ENCODE measurements around the gene SLC27A5.

The SLC27A5 gene

GRCh38 chr19:58555920-58556621 is 44.3 kb upstream of the SLC27A5 start:
- no peaks in the 10 kb centered on the region for H3K27me3 ChIP-seq (replicated peaks; ENCODE audit: control insufficient read depth, insufficient read depth, low read length)
- H3K9ac ChIP-seq (ENCODE audit: low read length): peak overlapping the region; percentile 98
- H3K9me3 ChIP-seq (ENCODE audit: control insufficient read depth, low read length): no peaks in the 10 kb centered on the region
- DNase-seq (ENCODE audit: low read depth): no peak
- peaks cover 36% of the 10 kb centered on the region for H3K36me3 ChIP-seq (ENCODE audit: control insufficient read depth, insufficient read depth, low read length, severe bottlenecking)
- peaks cover 41% of the 10 kb centered on the region for H3K4me1 ChIP-seq (ENCODE audit: control insufficient read depth, insufficient read depth, low read length)
- H3K4me3 ChIP-seq (ENCODE audit: low read length): peak overlapping the region; percentile 92

GRCh38 chr19:58555369-58555885 is 43.6 kb upstream of the SLC27A5 start:
- Histone ChIP-seq H3K36me3 (ENCODE audit: control insufficient read depth, insufficient read depth, low read length, severe bottlenecking) (peaks cover 42% of the 10 kb centered on the region), H3K4me1 (ENCODE audit: control insufficient read depth, insufficient read depth, low read length) (peaks cover 41% of the 10 kb centered on the region), H3K4me3 (ENCODE audit: low read length) (peak overlapping the region; percentile 97), H3K27me3 (replicated peaks; ENCODE audit: control insufficient read depth, insufficient read depth, low read length) (no peaks in the 10 kb centered on the region), H3K9ac (ENCODE audit: low read length) (peak overlapping the region; percentile 98), H3K9me3 (ENCODE audit: control insufficient read depth, low read length) (no peaks in the 10 kb centered on the region)
- DNase-seq (ENCODE audit: low read depth): no peak

GRCh38 chr19:58554494-58555368 is 42.9 kb upstream of the SLC27A5 start, which contains the start of gene CHMP2A:
TSS of gene CHMP2A (minus strand) at chr19:58555105. CDS start at chr19:58554212, 893 bp downstream.
- peak within 1 kb of the TSS; percentile 98 for H3K9ac ChIP-seq (ENCODE audit: low read length)
- DNase-seq (ENCODE audit: low read depth): peak; percentile 99
- no peaks in the 10 kb centered on the region for H3K9me3 ChIP-seq (ENCODE audit: control insufficient read depth, low read length)
- peaks cover 49% of the 10 kb centered on the region for H3K36me3 ChIP-seq (ENCODE audit: control insufficient read depth, insufficient read depth, low read length, severe bottlenecking)
- no peaks in the 10 kb centered on the region for H3K27me3 ChIP-seq (replicated peaks; ENCODE audit: control insufficient read depth, insufficient read depth, low read length)
- peaks cover 35% of the 10 kb centered on the region for H3K4me1 ChIP-seq (ENCODE audit: control insufficient read depth, insufficient read depth, low read length)
- H3K4me3 ChIP-seq (ENCODE audit: low read length): peak within 1 kb of the TSS; percentile 97

- H3K4me3 ChIP-seq (ENCODE audit: low read length): peak overlapping the region; percentile 97
- H3K36me3 ChIP-seq (ENCODE audit: control insufficient read depth, insufficient read depth, low read length, severe bottlenecking): peaks cover 57% of the 10 kb centered on the region
- H3K4me1 ChIP-seq (ENCODE audit: control insufficient read depth, insufficient read depth, low read length): peaks cover 33% of the 10 kb centered on the region
- H3K9me3 ChIP-seq (ENCODE audit: control insufficient read depth, low read length): no peaks in the 10 kb centered on the region
- H3K27me3 ChIP-seq (replicated peaks; ENCODE audit: control insufficient read depth, insufficient read depth, low read length): no peaks in the 10 kb centered on the region
- peak overlapping the region; percentile 98 for H3K9ac ChIP-seq (ENCODE audit: low read length)
- no peak for DNase-seq (ENCODE audit: low read depth)
These were observed 42.2 kb upstream of the SLC27A5 start for GRCh38 chr19:58553799-58554493.

- Histone ChIP-seq H3K27me3 (replicated peaks; ENCODE audit: control insufficient read depth, insufficient read depth, low read length) (no peaks in the 10 kb centered on the region), H3K36me3 (ENCODE audit: control insufficient read depth, insufficient read depth, low read length, severe bottlenecking) (peaks cover 70% of the 10 kb centered on the region), H3K4me3 (ENCODE audit: low read length) (no peak overlapping the region)
These were observed 40.9 kb upstream of the SLC27A5 start for GRCh38 chr19:58552655-58553054.

GRCh38 chr19:58551577-58552471 is 40.0 kb upstream of the SLC27A5 start:
- Histone ChIP-seq H3K27me3 (replicated peaks; ENCODE audit: control insufficient read depth, insufficient read depth, low read length) (no peaks in the 10 kb centered on the region), H3K36me3 (ENCODE audit: control insufficient read depth, insufficient read depth, low read length, severe bottlenecking) (peaks cover 73% of the 10 kb centered on the region), H3K9ac (ENCODE audit: low read length) (no peak overlapping the region), H3K4me1 (ENCODE audit: control insufficient read depth, insufficient read depth, low read length) (peaks cover 32% of the 10 kb centered on the region), H3K4me3 (ENCODE audit: low read length) (no peak overlapping the region), H3K9me3 (ENCODE audit: control insufficient read depth, low read length) (no peaks in the 10 kb centered on the region)
- no peak for DNase-seq (ENCODE audit: low read depth)

More at GRCh38 chr19:58552655-58553054, 40.9 kb upstream of the SLC27A5 start:
- no peak for DNase-seq (ENCODE audit: low read depth)
- Histone ChIP-seq H3K9ac (ENCODE audit: low read length) (no peak overlapping the region), H3K4me1 (ENCODE audit: control insufficient read depth, insufficient read depth, low read length) (peaks cover 33% of the 10 kb centered on the region), H3K9me3 (ENCODE audit: control insufficient read depth, low read length) (no peaks in the 10 kb centered on the region)

- Histone ChIP-seq H3K27me3 (replicated peaks; ENCODE audit: control insufficient read depth, insufficient read depth, low read length) (no peaks in the 10 kb centered on the region), H3K4me1 (ENCODE audit: control insufficient read depth, insufficient read depth, low read length) (peaks cover 32% of the 10 kb centered on the region), H3K9me3 (ENCODE audit: control insufficient read depth, low read length) (no peaks in the 10 kb centered on the region), H3K36me3 (ENCODE audit: control insufficient read depth, insufficient read depth, low read length, severe bottlenecking) (peaks cover 66% of the 10 kb centered on the region), H3K4me3 (ENCODE audit: low read length) (no peak overlapping the region), H3K9ac (ENCODE audit: low read length) (no peak overlapping the region)
- no peak for DNase-seq (ENCODE audit: low read depth)
These were observed 39.3 kb upstream of the SLC27A5 start for GRCh38 chr19:58551123-58551497.

GRCh38 chr19:58550362-58551122 is 38.8 kb upstream of the SLC27A5 start:
- Histone ChIP-seq H3K27me3 (replicated peaks; ENCODE audit: control insufficient read depth, insufficient read depth, low read length) (no peaks in the 10 kb centered on the region), H3K4me1 (ENCODE audit: control insufficient read depth, insufficient read depth, low read length) (peaks cover 34% of the 10 kb centered on the region), H3K4me3 (ENCODE audit: low read length) (no peak overlapping the region), H3K36me3 (ENCODE audit: control insufficient read depth, insufficient read depth, low read length, severe bottlenecking) (peaks cover 62% of the 10 kb centered on the region), H3K9ac (ENCODE audit: low read length) (no peak overlapping the region), H3K9me3 (ENCODE audit: control insufficient read depth, low read length) (no peaks in the 10 kb centered on the region)
- no peak for DNase-seq (ENCODE audit: low read depth)

GRCh38 chr19:58549664-58550361 is 38.0 kb upstream of the SLC27A5 start:
- Histone ChIP-seq H3K36me3 (ENCODE audit: control insufficient read depth, insufficient read depth, low read length, severe bottlenecking) (peaks cover 60% of the 10 kb centered on the region), H3K9me3 (ENCODE audit: control insufficient read depth, low read length) (no peaks in the 10 kb centered on the region), H3K9ac (ENCODE audit: low read length) (no peak overlapping the region), H3K4me3 (ENCODE audit: low read length) (no peak overlapping the region), H3K4me1 (ENCODE audit: control insufficient read depth, insufficient read depth, low read length) (peaks cover 29% of the 10 kb centered on the region), H3K27me3 (replicated peaks; ENCODE audit: control insufficient read depth, insufficient read depth, low read length) (no peaks in the 10 kb centered on the region)
- no peak for DNase-seq (ENCODE audit: low read depth)
